ENCODE data around the gene PTPRG. TPM values are rescaled to one million over a fixed set of nuclear protein-coding genes. Genes with fewer than 3 reads are reported as not detected.

Gene PTPRG
- total and polyA plus RNA-seq, 2 donors (not counting 3 experiments of a cell fraction or from before 2014, with no cell fraction given) = 8.9 to 39.1 TPM

DNA sequence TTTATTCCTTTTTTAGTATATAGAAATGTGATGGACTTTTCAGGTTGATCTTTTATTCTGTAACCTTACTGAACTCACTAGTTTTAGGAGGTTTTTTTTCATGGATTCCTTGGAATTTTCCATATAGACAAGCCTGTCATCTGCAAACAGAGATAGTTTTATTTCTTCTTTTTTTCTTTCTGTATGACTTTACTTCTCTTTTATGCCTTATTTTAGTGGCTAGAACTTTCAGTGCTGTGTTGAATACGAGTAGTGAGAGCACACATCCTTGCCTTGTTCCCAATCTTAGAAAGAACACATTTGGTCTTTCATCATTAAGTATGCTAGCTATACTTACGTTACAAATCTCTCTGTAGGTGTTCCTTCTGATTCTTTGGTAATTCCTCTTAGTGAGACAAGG lies 336.5 kb downstream of the PTPRG start:
- no peak for TF ChIP-seq MYC (IDR thresholded peaks at IDR 0.05; ENCODE audit: low read depth, low read length)
- Histone ChIP-seq H3K9me3 (replicated peaks; ENCODE audit: control insufficient read depth, insufficient read depth, low read length) (no peaks in the 10 kb centered on the region), H3K36me3 (ENCODE audit: control insufficient read depth in 2 of 2, extremely low read depth in 1 of 2, insufficient read depth in 2 of 2, low read length in 2 of 2) (no peaks in the 10 kb centered on the region), H3K9ac (replicated peaks; ENCODE audit: extremely low read depth, insufficient read depth, low read length) (no peak overlapping the region), H3K79me2 (ENCODE audit: control insufficient read depth, insufficient read depth, low read length) (no peaks in the 10 kb centered on the region), H3K27ac (ENCODE audit: insufficient read depth, low read depth, low read length) (no peak overlapping the region), H4K20me1 (replicated peaks; ENCODE audit: control insufficient read depth, extremely low read depth, insufficient read depth, low read length) (no peaks in the 10 kb centered on the region), H2AFZ (ENCODE audit: low read depth, low read length) (no peak overlapping the region), H3K4me1 (ENCODE audit: control insufficient read depth, extremely low read depth, insufficient read depth, low read length) (peaks cover 11% of the 10 kb centered on the region), H3K4me3 (replicated peaks in 1 of 3; ENCODE audit: insufficient read depth in 1 of 3, low read depth in 1 of 3, low read length in 3 of 3) (no peak overlapping the region), H3K9me1 (replicated peaks; ENCODE audit: control insufficient read depth, extremely low read depth, insufficient read depth, low read length) (no peaks in the 10 kb centered on the region), H3K4me2 (ENCODE audit: insufficient read depth, low read length) (no peak overlapping the region), H3K27me3 (ENCODE audit: control insufficient read depth in 2 of 2, insufficient read depth in 2 of 2, low read length in 2 of 2) (no peaks in the 10 kb centered on the region)
- DNase-seq (ENCODE audit: low read depth, low spot score) (no peak), FAIRE-seq (no peak)
- POLR2A ChIA-PET = no interaction called here
- no TSS peak for BruUV-seq (replicated peaks)
- dilution Hi-C loops (cut with MboI; ENCODE audit: extremely low pct_ligation_motif_present, low sequenced_read_pairs) (no loop called here), intact Hi-C loops (cut with micrococcal nuclease) (no loop called here)
- CTCF ChIA-PET = no interaction called here

DNA sequence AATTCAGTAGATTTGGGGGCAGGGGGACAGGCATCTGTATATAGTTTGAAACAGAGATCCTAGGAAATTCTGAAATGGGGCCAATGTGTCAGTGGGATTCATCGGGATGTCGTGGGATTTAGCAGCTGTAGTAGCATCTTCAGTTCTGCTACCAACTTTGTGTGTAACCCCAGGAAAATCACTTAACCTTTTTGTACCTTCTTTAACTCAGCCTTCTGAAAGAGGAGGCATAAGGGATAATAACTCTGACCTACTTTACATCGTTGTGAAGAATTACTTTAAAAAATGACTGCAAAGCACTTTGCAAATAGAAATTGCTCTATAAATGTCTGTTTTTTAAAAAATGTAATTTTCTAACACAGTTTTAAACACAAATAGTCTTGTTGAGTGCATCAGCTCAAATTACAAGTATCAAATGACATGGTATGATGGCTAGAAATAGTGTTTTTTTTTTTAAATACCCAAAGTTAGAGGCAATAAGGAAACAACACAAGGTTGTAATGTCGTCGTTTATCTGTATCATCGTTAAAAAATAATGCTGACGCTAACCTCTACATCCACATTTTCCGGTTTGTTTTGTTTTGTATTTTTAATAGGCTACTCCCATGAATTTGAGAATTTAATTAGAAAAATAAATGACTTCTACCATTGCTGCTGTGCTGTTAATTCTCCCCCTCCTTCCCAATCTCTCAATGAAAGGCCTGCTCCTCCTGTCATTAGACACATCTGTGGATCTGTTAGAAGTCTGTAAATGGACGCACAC lies 338.5 kb downstream of the PTPRG start:
- peaks cover under 1% of the 10 kb centered on the region for H4K20me1 ChIP-seq (replicated peaks; ENCODE audit: control insufficient read depth, extremely low read depth, insufficient read depth, low read length)
- no peak overlapping the region for H2AFZ ChIP-seq (ENCODE audit: low read depth, low read length)
- no peaks in the 10 kb centered on the region for H3K27me3 ChIP-seq (ENCODE audit: control insufficient read depth in 2 of 2, insufficient read depth in 2 of 2, low read length in 2 of 2)
- TF ChIP-seq FOS (IDR thresholded peaks at IDR 0.05; ENCODE audit: borderline replicate concordance, insufficient read depth, low read length) (no peak), POLR2A (IDR thresholded peaks at IDR 0.05; ENCODE audit: low read depth, low read length) (no peak), GATA2 (IDR thresholded peaks at IDR 0.05; ENCODE audit: insufficient read depth, insufficient read length, low read depth, low read length) (no peak)
- H3K9me3 ChIP-seq (replicated peaks; ENCODE audit: control insufficient read depth, insufficient read depth, low read length) = no peaks in the 10 kb centered on the region
- CTCF ChIA-PET = no interaction called here
- no peaks in the 10 kb centered on the region for H3K9me1 ChIP-seq (replicated peaks; ENCODE audit: control insufficient read depth, extremely low read depth, insufficient read depth, low read length)
- dilution Hi-C loops (cut with MboI; ENCODE audit: extremely low pct_ligation_motif_present, low sequenced_read_pairs) (no loop called here), intact Hi-C loops (cut with micrococcal nuclease) (no loop called here)
- H3K79me2 ChIP-seq (ENCODE audit: control insufficient read depth, insufficient read depth, low read length) = no peaks in the 10 kb centered on the region
- FAIRE-seq (no peak), DNase-seq (ENCODE audit: low read depth, low spot score) (no peak)
- POLR2A ChIA-PET = no interaction called here
- H3K4me1 ChIP-seq (ENCODE audit: control insufficient read depth, extremely low read depth, insufficient read depth, low read length) = peaks cover 7% of the 10 kb centered on the region
- no peak overlapping the region for H3K4me2 ChIP-seq (ENCODE audit: insufficient read depth, low read length)
- no peak overlapping the region for H3K27ac ChIP-seq (ENCODE audit: insufficient read depth, low read depth, low read length)
- no TSS peak for BruUV-seq (replicated peaks)
- no peak overlapping the region for H3K4me3 ChIP-seq (replicated peaks in 1 of 3; ENCODE audit: insufficient read depth in 1 of 3, low read depth in 1 of 3, low read length in 3 of 3)
- no peak overlapping the region for H3K9ac ChIP-seq (replicated peaks; ENCODE audit: extremely low read depth, insufficient read depth, low read length)
- H3K36me3 ChIP-seq (ENCODE audit: control insufficient read depth in 2 of 2, extremely low read depth in 1 of 2, insufficient read depth in 2 of 2, low read length in 2 of 2) = no peaks in the 10 kb centered on the region
